ENCODE data around the gene LRRC10B. TPM values are rescaled to one million over a fixed set of nuclear protein-coding genes. Genes with fewer than 3 reads are reported as not detected.

The LRRC10B gene
- total RNA-seq, result not detected in 2 replicates

DNA sequence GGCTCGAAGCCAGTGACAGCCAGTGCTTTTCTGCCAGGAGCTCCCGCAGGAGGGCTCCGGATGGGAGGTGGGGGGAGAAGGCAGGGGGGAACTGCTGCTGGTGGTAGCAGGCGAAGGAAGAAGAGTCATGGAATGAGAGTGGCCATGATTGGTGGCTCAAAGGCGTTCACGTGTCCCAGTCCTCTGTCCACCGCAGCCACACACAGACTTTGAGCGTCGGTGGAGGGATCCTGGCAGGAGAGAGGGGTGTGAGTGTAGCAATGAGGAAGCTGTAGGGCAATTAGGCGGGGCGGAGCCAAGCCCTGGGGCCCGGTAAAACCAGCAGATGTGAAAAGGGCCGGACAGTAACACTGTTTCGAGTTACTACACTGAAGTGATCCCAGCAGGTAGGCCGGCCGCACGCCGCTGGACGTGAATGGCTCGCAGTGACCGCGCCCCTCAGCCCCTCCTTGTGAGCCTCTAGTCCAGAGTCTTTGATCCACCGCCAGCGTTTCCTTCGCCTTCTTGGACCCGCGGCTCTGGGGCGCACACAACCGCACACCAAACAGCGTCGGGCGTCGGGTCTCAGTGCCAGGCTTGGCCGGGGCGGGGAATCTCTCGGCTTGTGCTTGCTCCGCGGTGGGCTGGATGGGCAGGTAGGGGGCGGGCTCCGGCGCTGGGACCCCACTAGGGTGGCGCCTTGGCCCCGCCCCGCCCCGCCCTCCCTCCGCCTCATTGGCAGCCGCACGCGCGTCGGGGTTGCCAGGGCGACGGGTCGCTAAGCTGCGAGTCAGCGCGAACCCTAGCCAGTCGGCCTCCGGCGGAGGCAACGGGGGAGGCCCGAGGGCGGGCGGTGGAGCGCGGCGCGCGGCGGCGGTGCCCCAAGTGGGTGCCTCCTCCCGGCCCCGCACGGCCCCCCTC, at the start of gene LRRC10B:
Gene LRRC10B (plus strand): TSS at position 788 of the 900 bp plus-strand sequence. CDS start 250 bp downstream, outside the sequence.

Other genes with a start within 250 kb of the LRRC10B start
- gene VWCE, start 213.4 kb upstream of the LRRC10B start, total RNA-seq, result under 0.01 and 0.24 TPM in 2 replicates
- 231 and 235 TPM in 2 replicates for gene DDB1, start 175.6 kb upstream of the LRRC10B start, total RNA-seq
- 20.0 and 22.2 TPM in 2 replicates for gene TKFC, start 175.5 kb upstream of the LRRC10B start, total RNA-seq
- gene CYB561A3, start 146.9 kb upstream of the LRRC10B start, total RNA-seq, result 55.0 and 66.7 TPM in 2 replicates
- gene TMEM138, start 146.4 kb upstream of the LRRC10B start, total RNA-seq, result 12.8 and 16.8 TPM in 2 replicates
- 5.5 and 16.6 TPM in 2 replicates for gene TMEM216, start 116.2 kb upstream of the LRRC10B start, total RNA-seq
- gene CPSF7, start 78.8 kb upstream of the LRRC10B start, total RNA-seq, result 10.9 and 13.3 TPM in 2 replicates
- 15.8 and 40.2 TPM in 2 replicates for gene SDHAF2, start 78.6 kb upstream of the LRRC10B start, total RNA-seq
- gene SYT7, start 72.3 kb downstream of the LRRC10B start, total RNA-seq, result 13.4 and 17.6 TPM in 2 replicates
- gene DAGLA, start 171.6 kb downstream of the LRRC10B start, total RNA-seq, result under 0.01 and 0.96 TPM in 2 replicates
- under 0.01 and 0.72 TPM in 2 replicates for gene MYRF, start 243.9 kb downstream of the LRRC10B start, total RNA-seq